ENCODE measurements around the gene LRR1.

GRCh38 chr14:49634547-49635334 is 36.0 kb downstream of the LRR1 start, which contains the start of gene DNAAF2:
- TF ChIP-seq, protein P1, sequence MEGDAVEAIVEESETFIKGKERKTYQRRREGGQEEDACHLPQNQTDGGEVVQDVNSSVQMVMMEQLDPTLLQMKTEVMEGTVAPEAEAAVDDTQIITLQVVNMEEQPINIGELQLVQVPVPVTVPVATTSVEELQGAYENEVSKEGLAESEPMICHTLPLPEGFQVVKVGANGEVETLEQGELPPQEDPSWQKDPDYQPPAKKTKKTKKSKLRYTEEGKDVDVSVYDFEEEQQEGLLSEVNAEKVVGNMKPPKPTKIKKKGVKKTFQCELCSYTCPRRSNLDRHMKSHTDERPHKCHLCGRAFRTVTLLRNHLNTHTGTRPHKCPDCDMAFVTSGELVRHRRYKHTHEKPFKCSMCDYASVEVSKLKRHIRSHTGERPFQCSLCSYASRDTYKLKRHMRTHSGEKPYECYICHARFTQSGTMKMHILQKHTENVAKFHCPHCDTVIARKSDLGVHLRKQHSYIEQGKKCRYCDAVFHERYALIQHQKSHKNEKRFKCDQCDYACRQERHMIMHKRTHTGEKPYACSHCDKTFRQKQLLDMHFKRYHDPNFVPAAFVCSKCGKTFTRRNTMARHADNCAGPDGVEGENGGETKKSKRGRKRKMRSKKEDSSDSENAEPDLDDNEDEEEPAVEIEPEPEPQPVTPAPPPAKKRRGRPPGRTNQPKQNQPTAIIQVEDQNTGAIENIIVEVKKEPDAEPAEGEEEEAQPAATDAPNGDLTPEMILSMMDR (IDR thresholded peaks at IDR 0.05; ENCODE audit: poor library complexity): no peak
- TF ChIP-seq EZH2phosphoT487 (IDR thresholded peaks at IDR 0.05; ENCODE audit: low read depth, severe bottlenecking, unreplicated experiment): no peak
